ENCODE results near the gene PGA4.

DNA sequence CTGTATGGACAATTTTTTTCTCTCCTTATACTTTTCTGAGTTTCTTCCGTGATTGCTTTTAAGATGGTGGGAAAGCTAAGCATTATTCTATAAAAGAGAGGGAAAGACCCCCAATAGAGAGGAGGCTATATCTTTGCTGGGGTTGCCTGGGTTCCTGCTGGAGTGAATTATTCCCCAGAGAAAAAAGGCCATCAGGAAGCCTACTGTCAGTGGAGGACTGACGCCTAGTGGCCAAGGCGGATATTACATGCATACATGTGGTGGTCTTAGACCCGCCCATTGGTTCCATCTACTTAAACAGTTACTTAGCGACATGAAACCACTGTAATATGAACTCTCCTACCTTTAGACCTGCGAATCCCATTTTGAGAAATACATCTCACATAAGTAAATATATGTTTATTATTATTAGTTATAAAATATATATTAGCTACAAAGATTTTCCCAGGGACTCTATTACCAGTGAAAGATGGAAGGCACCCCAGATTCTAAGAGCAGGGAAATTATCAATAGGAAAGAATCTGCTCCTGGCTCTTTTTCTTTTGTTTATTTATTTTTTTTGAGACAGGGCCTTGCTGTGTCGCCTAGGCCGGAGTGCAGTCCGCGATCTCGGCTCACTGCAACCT is 34.5 kb upstream of the PGA4 start:
- TF ChIP-seq, protein P1, sequence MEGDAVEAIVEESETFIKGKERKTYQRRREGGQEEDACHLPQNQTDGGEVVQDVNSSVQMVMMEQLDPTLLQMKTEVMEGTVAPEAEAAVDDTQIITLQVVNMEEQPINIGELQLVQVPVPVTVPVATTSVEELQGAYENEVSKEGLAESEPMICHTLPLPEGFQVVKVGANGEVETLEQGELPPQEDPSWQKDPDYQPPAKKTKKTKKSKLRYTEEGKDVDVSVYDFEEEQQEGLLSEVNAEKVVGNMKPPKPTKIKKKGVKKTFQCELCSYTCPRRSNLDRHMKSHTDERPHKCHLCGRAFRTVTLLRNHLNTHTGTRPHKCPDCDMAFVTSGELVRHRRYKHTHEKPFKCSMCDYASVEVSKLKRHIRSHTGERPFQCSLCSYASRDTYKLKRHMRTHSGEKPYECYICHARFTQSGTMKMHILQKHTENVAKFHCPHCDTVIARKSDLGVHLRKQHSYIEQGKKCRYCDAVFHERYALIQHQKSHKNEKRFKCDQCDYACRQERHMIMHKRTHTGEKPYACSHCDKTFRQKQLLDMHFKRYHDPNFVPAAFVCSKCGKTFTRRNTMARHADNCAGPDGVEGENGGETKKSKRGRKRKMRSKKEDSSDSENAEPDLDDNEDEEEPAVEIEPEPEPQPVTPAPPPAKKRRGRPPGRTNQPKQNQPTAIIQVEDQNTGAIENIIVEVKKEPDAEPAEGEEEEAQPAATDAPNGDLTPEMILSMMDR (IDR thresholded peaks at IDR 0.05) = peak; percentile 71 to 80 (median 77)
- TF ChIP-seq POLR2A (IDR thresholded peaks at IDR 0.05) = no peak

Measured in ovary (tissue), 3 donors.